ENCODE results near the gene FAM98C.
A peak's percentile ranks its signal among the peaks of the same experiment; 100 is the strongest.
"Not testable (repeated sequence)": the region's sequence is repeated elsewhere in the genome, so short reads cannot be mapped to it uniquely, and the experiment has no call there.

The FAM98C gene

DNA sequence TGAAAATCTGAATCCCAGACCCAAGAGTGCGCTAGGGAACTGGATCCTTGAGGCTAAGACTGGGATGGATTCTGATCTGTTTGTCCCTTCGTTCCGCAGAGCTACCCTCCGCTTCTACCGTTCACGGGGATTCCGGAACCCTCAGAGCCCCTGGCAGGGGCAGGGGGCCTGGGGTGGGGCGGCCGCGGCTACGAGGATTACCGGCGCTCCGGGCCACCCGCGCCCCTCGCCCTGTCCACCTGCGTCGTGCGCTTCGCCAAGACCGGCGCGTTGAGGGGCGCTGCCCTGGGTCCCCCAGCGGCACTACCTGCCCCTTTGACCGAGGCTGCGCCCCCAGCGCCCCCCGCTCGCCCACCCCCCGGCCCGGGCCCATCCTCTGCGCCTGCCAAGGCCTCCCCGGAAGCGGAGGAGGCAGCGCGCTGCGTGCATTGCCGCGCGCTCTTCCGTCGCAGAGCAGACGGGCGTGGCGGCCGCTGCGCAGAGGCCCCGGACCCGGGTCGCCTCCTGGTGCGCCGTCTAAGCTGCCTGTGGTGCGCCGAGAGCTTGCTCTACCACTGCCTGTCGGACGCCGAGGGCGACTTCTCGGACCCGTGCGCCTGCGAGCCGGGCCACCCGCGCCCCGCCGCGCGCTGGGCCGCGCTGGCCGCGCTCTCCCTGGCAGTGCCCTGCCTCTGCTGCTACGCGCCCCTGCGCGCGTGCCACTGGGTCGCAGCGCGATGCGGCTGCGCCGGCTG, 7.3 kb upstream of the FAM98C start:
- DNase-seq (ENCODE audit: low read depth in 2 of 2, low spot score in 1 of 2): no peak

- DNase-seq (ENCODE audit: low read depth in 2 of 2, low spot score in 1 of 2): no peak
Measured at GRCh38 chr19:38399081-38399480, 3.8 kb upstream of the FAM98C start.

- no peak for DNase-seq (ENCODE audit: low read depth in 2 of 2, low spot score in 1 of 2)
Measured at GRCh38 chr19:38399537-38399936, 3.4 kb upstream of the FAM98C start.

GRCh38 chr19:38400361-38400760, 2.5 kb upstream of the FAM98C start:
- no peak for DNase-seq (ENCODE audit: low read depth in 2 of 2, low spot score in 1 of 2)

DNA sequence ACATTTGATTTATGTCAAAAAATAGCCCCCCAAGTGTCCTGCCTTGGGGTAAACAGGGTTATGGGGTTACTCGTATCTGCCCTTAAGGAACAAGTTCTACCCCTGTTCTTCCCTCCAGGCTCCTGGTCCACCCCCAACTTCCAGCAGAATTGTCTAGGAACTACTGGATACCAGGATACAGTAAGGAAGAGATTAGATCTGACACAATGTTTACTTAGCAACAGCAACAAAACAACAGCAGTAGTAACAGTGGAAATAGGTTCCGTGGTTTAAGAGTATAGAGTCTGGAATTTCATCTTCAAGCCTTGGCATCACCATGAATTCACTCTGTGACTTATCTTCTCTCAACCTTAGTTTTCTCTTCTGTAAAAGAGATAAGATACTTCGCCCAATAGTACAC, 1.7 kb upstream of the FAM98C start:
- no peak for DNase-seq (ENCODE audit: low read depth in 2 of 2, low spot score in 1 of 2)

DNA sequence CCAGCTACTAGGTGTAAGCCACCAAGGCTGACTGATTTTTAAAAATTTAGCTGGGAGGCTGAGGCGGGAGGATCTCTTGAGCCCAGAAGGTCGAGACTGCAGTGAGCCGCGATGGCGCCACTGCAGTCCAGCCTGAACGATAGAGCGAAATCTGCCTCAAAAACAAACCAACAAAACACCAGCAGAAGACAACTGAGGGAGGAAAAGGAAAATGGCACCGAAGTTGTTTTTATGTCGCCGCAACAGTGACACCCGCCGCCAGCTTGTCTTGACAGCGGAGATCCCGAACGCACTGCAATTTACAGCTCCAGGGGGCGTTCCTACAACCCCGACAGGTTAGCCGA, 298 bp upstream of the FAM98C start:
- no peak for DNase-seq (ENCODE audit: low read depth in 2 of 2, low spot score in 1 of 2)

- DNase-seq (ENCODE audit: low read depth in 2 of 2, low spot score in 1 of 2): no peak
Measured at GRCh38 chr19:38404858-38405257, 2.0 kb downstream of the FAM98C start.

- DNase-seq (ENCODE audit: low read depth in 2 of 2, low spot score in 1 of 2): no peak
Measured at GRCh38 chr19:38405276-38405675, 2.4 kb downstream of the FAM98C start.

DNA sequence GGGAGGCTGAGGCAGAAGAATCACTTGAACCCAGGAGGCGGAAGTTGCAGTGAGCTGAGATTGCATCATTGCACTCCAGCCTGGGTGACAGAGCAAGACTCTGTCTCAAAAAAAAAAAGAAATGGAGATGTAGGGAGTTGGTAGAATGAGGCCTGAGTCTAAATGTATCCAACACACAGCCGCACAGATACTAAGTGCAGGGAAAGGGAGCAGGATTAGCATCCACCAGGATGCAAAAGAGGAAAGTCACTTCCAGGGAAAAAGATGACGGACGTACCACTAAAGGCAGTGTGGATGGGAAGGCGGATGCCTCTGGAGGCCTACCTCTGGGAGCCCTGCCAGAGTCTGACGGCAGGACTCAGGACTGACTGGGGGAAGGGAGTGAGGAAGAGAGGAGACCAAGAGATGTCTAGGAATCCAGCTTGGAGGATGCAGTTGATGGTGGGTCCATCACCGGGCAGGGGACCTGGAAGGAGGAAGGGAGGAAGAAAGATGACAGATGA, 6.8 kb downstream of the FAM98C start:
- DNase-seq (ENCODE audit: low read depth in 2 of 2, low spot score in 1 of 2): no peak

GRCh38 chr19:38410407-38410806, 7.5 kb downstream of the FAM98C start:
- not testable (repeated sequence) for DNase-seq (ENCODE audit: low read depth in 2 of 2, low spot score in 1 of 2)

DNA sequence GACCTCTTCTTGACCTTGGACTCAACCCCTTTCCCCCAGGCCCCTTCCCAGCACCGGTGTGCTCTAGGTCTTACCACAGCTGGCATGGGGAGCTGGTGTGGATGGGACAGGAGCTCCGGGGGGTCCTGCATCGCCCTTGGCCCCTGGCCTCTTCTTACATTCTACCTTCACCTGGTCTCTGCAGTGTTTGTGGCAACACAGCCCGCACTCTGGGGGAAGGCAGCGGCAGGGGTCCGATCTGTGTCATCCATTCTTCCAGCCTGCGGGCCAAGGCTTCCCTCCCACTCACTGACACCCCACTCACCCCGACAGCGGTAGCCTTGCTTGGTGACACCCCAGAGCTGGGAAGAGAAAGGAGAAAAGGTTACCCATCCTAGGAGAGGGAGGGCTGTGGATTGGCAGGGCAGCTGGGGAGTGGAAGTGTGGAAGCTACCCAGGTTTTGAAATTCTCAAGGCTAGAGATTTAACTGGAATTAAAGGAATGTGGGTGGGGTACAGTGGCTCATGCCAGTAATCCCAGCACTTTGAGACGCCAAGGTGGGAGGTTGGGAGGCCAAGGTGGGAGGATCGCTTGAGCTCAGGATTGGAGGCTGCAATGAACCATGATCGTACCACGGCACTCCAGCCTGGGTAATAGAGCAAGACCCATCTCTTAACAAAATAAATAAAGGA, 8.3 kb downstream of the FAM98C start:
- DNase-seq (ENCODE audit: low read depth in 2 of 2, low spot score in 1 of 2): no peak

GRCh38 chr19:38411898-38412297, 9.0 kb downstream of the FAM98C start:
- not testable (repeated sequence) for DNase-seq (ENCODE audit: low read depth in 2 of 2, low spot score in 1 of 2)

- no peak for DNase-seq (ENCODE audit: low read depth in 2 of 2, low spot score in 1 of 2)
Measured at GRCh38 chr19:38412491-38412890, 9.6 kb downstream of the FAM98C start.

DNA sequence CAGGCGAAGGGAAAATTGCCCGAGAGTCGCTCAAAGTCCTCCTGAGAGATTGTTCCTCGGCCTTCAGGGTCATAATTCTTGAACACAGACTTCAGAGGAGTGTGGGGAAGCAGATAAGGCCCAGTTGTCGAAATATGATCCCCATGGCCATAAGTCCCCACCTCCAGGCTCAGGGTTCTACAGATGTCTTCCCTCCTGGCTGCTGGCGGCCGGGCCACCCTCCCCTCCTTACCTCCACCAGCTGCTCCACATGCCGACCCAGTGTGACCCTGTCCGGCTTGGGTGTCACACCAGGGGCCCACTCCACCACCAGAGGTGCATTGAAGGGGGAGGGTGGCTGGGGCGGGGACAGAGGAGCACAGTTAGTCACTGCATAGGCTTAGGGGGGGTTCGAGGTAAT, 10.1 kb downstream of the FAM98C start:
- DNase-seq (ENCODE audit: low read depth in 2 of 2, low spot score in 1 of 2): no peak

DNA sequence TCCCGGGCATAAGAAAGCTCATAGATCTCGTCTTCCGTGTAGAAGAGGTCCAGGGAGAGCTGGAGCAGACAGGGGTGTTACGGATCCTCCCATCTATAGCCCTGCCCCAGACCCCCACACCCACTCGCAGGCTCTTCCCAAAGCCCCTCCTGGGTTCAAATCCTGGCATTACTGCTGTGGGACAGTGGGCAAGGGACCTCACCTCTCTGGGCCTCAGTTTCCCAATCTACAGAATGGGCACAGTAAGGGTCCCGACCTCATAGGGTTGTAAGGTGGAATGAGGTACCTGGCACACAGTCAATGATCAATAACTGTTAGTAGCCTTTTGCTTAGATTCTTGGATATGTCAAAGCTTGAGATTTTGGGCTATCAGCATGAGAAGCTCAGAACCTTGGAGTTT, 10.5 kb downstream of the FAM98C start:
- DNase-seq (ENCODE audit: low read depth in 2 of 2, low spot score in 1 of 2): no peak

DNA sequence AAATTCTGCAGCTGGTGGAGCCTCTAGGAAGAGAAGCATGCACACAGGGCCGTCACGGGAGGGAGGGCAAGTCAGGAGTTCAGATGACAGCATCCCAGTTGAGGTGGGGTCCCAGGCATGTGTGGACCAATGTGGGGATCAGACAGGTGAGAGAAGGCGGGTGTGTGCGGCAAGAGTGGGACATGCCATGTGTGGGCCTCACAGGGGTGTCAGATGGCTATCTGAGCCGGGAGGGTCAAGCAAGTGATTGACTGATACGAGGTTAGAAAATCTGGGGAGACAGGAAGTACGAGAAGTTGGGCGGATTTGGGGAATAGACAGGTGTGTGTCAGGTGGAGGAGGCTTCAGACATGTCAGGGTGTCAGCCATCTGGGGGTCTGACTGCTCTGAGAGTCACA, 14.3 kb downstream of the FAM98C start:
- no peak for DNase-seq (ENCODE audit: low read depth in 2 of 2, low spot score in 1 of 2)

GRCh38 chr19:38417544-38418506, 14.9 kb downstream of the FAM98C start:
- peak in 1 of 2 donors; percentile 12 for DNase-seq (ENCODE audit: low read depth in 2 of 2, low spot score in 1 of 2)

DNA sequence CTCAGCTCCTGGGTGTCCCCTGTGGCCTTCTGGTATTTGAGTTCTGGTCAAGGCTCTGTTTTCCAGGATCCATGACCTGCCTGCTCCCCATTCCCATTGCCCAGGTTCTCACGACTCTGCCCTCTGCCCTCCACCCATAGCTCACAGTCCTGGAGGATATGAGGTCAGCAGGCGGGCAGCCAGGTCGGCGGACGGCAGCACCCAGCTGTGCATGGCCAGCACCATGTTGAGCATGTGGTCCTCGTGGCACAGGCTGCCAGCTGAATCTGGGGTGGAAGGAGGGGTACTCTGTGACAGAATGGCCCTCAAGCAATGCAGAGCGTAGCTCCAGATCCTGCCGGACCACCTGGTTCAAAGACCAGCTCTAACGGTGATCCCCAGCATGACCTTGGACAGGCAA, 18.0 kb downstream of the FAM98C start:
- no peak for DNase-seq (ENCODE audit: low read depth in 2 of 2, low spot score in 1 of 2)

DNA sequence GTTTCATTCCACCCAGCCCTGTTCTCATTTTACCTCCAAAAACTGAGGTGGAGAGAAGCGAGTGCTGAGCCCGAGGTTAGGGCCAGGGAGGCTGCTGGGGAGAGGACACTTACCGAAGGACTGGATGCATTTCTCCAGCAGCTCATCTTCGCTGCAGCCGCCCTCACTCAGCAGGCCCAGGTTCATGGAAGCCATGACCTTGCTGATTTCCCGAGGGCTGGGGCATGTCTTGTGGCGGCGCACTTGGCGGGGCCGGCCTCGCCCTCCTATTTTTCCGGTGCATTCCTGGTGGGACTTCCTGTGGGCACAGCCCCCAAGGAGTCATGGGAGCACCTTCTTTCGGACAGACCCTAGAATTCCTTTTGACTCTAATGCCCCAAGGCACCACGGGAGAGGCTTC, 19.0 kb downstream of the FAM98C start:
- no peak for DNase-seq (ENCODE audit: low read depth in 2 of 2, low spot score in 1 of 2)

DNA sequence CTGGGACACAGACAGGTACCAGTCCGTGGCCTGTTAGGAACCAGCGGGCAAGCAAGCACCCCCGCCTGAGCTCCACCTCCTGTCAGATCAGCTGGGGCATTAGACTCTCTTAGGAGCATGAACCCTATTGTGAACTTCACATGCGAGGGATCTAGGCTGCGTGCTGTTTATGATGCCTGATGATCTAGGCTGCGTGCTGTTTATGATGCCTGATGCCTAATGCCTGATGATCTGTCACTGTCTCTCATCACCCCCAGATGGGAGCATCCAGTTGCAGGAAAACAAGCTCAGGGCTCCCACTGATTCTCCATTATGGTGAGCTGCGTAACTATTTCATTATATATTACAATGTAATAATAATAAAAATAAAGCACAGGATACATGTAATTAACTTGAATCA, 19.5 kb downstream of the FAM98C start:
- no peak for DNase-seq (ENCODE audit: low read depth in 2 of 2, low spot score in 1 of 2)

DNA sequence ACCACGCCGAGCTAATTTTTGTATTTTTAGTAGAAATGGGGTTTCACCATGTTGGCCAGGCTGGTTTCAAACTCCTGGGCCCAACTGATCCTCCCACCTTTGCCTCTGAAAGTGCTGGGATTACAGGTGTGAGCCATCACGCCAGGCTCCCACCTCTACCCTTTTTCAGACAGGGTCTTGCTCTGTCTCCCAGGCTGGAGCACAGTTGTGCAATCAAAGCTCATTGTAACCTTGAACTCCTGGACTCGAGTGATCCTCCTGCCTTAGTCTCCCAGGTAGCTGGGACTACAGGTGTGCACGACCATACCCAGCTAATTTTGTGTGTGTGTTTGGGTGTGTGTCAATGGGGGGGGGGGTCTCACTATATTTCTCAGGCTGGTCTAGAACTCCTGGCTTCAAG, 21.4 kb downstream of the FAM98C start:
- DNase-seq (ENCODE audit: low read depth in 2 of 2, low spot score in 1 of 2): no peak
